ENCODE data around the gene CHTF18.

GRCh38 chr16:794091-794822 is 5.8 kb downstream of the CHTF18 start:
- TF ChIP-seq CTCF (IDR thresholded peaks at IDR 0.05; ENCODE audit: low read depth, low read length, poor library complexity, severe bottlenecking), result no peak
- no peak for TF ChIP-seq EZH2phosphoT487 (IDR thresholded peaks at IDR 0.05; ENCODE audit: borderline replicate concordance, low read length)
